ENCODE data around the gene PGK1.
"Not testable (repeated sequence)": the region's sequence is repeated elsewhere in the genome, so short reads cannot be mapped to it uniquely, and the experiment has no call there.

The PGK1 gene

DNA sequence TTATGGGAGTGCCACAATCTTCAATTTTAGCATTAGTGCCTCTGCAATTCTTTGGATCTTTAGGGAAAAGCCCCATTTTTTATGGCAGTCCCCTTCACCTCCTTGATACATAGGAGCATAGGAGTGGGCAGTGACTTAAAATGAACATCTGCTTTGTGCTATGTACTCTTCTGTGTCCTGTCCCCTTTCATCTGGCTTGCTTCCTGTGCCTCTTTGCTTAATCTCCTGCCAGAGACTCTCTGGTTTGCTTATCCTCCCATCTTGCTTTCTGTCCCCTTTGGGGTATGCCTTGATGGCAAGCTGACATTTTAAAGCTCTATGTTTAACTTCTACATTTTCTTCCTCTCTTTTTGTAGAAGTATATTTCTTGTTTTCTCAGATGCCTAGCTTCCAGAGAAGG is 12.3 kb downstream of the PGK1 start:
- no peak for DNase-seq (ENCODE audit: low read depth in 2 of 2)

DNA sequence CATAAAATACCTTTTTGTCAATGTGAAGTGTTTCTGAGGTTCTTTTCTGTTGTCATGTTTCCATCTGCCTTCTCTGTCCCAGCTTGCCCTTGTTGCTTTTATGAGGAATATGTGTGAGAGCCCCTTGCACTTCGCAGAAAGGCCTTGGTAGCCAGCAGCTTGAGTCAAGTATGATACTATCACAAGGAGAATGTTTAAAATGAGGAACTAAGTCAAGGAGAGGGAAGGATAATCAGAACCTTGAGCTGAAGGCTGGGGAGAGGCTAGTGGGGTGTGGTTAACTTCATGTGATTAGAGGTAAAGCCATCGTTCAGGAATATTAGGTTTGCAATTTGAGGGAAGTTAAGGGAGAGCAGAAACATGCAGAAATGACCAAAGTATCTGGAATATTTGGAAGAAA is 12.7 kb downstream of the PGK1 start:
- DNase-seq (ENCODE audit: low read depth in 2 of 2), result no peak

DNA sequence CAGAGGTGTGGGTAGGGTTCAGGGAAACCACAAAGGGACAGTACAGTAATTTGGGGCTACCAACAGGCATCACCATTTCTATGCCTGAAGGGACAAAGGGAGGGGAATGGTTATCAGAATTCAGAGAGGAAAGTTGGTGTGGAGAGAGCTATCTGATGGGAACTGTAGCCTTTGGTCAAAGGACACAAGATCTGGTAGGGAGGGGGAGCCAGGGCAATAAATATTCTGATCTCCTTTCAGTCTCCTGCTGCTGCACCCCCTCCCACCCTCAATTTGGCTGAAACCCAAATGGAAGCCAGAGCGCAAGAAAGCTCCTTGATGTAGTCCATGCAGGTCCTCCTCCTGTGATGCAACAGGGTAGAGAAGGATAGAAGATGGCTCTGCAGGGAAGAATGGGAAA is 14.6 kb downstream of the PGK1 start:
- DNase-seq (ENCODE audit: low read depth in 2 of 2), result no peak

DNA sequence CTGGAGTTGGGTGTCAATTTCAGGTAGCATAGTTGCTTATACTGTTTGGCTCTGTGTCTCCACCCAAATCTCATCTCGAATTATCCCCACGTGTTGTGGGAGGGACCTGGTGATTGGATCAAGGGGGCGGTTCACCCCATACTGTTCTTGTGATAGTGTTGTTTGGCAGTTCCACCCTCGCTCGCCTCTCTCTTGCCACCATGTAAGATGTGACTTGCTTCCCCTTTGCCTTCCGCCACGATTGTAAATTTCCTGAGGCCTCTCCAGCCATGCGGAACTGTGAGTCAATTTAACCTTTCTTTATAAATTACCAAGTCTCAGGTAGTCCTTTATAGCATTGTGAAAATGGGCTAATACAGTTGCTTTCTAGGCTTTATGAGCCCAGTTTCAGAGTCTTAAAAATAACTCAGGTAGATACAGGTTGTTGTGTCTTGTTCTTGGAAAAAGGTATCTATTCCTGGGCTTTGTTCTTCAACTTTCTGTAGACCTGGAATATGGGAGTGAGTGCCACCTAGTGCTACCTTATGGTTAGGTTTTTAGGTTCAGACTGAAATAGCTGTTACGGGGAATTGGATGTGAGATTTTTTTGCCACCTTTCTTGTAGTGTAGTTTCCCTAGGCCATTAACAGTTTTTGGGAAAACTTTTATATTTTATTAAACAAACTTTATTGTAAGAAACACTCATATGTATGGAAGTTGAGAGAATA is 15.6 kb downstream of the PGK1 start:
- DNase-seq (ENCODE audit: low read depth in 2 of 2), result no peak

DNA sequence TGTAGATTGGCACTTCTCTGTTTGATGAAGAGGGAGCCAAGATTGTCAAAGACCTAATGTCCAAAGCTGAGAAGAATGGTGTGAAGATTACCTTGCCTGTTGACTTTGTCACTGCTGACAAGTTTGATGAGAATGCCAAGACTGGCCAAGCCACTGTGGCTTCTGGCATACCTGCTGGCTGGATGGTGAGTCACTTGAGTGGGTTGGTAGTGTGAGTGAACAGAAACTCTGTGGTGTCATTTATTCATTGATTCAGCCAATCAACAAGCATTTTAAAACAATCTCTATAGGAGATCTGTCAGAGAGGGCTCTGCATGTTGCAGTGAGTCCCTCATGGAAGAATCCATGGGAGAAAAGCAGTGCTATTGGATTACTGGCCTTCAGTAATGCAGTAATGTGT is 19.1 kb downstream of the PGK1 start:
- DNase-seq (ENCODE audit: low read depth in 2 of 2), result peak in 1 of 2 donors; percentile 39

DNA sequence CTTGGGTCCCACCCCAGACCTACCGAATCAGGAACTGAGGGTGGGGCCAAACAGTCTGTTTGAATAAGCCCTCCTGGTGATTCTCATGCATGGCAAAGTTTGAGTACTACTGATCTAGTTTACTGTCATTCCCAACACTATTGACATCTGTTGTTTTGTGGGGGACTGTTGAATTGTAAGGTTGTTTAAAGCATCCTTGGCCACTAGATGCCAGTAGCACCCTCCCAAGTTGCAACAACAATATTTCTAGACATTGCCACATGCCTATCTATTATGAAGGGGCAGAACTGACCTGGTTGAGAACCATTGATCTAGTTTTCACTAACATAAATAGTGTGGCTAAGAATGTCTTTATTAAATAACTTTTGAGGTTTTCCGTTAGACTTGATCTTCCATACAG is 20.3 kb downstream of the PGK1 start:
- no peak for DNase-seq (ENCODE audit: low read depth in 2 of 2)

DNA sequence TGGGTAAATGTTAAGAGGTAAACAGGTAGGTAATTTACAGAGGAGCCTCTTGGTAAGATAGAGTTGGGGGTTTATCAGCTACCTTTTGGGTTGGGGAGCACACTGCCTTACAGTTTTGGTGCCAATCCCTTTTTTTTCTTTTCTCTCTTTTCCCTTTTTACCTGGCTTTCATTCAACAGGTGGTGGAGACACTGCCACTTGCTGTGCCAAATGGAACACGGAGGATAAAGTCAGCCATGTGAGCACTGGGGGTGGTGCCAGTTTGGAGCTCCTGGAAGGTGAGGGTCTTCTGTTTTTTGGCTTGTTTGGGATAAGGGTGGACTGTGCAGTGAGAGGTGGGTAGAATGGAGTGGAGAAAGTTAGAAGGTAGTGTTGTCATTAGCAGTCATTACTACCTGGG is 21.1 kb downstream of the PGK1 start:
- DNase-seq (ENCODE audit: low read depth in 2 of 2), result no peak

DNA sequence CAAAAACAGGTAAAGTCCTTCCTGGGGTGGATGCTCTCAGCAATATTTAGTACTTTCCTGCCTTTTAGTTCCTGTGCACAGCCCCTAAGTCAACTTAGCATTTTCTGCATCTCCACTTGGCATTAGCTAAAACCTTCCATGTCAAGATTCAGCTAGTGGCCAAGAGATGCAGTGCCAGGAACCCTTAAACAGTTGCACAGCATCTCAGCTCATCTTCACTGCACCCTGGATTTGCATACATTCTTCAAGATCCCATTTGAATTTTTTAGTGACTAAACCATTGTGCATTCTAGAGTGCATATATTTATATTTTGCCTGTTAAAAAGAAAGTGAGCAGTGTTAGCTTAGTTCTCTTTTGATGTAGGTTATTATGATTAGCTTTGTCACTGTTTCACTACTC is 21.7 kb downstream of the PGK1 start:
- not testable (repeated sequence) for DNase-seq (ENCODE audit: low read depth in 2 of 2)

DNA sequence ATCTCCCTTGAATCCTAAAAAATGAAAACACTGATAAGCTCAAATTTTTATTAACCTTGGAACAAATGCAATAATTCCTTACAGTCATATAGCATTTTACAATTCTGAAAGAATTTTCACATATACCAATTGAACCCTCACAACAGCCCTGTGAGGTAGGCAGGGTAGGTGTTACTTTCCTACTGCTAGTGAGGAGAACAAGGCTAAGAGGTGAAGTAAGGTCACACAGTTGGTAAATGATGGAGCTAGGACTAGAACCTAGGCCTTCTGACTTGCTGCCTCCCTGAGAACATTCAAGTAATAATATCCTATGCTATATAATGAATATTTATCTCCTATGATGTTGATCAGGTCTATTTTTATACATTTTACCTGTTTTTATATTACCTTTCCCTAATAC is 25.7 kb downstream of the PGK1 start:
- no peak for DNase-seq (ENCODE audit: low read depth in 2 of 2)

DNA sequence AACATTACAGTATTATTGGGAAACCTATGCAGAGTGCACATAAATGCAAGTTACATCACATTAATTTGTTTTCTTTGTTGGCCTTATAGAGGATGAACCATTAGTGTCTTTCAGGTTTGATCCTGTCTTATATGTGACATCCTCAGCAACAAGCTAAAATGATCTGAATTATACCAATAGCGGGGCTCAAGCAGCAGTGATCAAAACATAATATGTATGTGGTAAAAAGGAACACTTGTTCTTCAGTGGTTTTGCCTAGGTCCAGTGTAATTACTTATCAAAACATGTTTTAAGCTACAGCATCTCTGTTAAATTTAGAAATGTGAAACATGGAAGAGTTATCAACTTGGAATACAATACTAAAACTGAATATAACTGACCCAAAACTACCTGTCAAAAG is 26.3 kb downstream of the PGK1 start:
- no peak for DNase-seq (ENCODE audit: low read depth in 2 of 2)

DNA sequence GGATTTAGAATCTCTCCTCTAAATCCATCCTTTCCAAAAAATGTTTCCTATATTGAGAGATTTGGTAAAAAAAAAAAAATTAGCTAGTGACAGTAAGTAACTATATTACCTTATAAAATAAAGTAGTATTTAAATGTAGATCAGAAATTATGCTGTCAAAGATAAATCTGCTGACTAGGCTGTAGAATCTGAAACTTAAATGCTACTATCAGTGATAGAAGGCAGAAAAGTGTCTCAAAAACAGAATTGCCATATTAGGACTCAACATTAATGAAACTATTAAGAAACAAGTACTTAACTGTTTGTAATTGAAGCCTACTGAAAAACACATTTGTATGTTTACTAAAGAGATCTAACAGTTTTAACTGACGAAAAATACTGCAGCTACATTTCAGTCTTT is 27.1 kb downstream of the PGK1 start:
- DNase-seq (ENCODE audit: low read depth in 2 of 2), result no peak

DNA sequence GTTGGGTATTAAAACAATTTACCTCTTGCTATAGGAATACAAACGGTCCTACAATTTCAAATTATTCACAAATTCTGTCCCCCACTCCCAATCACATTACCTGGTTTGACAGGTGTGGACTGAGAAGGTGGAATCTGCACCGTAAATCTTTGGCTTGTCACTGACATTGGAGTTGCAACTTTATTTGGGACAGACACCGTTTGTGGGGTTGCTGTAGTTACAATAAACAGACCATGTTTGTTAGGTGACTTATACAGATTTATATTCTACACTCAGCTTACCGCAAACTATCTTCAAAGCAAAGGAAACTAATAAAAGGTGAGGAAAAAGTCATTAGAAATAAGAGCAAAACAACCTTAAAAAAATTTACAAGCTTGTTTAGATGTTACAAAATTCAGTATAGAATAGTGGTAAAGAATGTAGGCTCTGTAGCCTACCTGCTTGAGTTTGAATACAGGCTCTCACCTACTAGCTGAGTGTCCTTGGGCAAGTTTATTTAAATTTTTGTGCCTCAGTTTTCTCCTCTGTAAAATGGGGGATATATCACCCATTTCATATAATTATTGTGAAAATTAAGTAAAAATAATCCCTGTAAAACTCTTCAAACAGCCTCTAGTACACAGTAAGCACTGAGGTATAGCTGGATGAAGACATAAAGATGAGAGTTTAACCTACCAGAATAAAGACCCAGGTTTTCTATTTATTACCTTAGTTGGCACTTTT is 29.4 kb downstream of the PGK1 start:
- no peak for DNase-seq (ENCODE audit: low read depth in 2 of 2)

DNA sequence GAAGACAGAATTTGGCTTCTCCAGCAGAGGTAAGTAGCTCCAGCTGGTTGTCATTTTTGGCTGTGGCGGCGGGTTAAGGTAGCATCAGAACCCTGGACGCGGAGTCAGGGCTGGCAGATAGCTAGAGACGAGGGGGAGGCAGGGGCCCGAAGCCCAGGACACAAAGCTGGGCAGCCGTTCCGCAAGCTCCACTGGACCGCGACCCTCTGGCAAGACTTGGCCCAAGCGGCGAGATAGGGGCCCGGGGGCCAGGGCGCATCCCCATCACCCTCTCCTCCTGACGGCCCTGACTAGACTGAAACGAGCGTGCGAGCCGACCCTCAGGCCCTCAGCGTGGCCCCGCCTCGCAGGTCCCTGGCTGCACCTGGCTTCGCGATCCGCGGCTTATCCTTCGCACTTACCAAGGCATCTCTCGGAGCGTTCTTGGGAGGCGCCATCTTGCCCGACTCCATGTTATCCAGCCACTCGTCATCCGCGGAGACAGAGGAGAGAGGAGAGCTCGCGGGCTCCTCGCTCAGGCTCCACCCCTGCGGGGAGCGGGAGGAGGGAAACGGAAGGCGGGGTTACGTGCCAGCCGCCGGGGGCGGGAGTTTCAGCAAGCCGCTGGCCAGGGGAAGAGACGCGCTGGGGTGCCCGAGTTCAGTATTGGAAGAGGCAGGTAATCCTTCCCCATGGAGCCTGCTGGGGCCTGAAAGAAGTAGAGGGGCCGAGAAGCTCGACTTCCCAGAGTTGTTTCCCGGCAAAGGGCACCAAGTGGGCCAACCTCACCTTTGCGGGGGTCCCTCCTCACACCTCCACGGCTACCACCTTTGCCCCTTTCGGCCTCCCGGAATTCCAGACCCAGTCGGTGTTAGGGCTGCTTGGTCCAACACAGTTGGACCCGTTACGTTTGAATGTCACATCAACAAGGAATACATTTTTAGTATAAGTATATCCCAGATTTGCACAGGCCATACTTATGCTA is 35.4 kb downstream of the PGK1 start, which contains the start of gene TAF9B:
TSS of gene TAF9B (minus strand) at position 491 of the 964 bp plus-strand sequence. CDS start at position 452, 39 bp downstream.
- DNase-seq (ENCODE audit: low read depth in 2 of 2), result peak; percentile 64 to 73

DNA sequence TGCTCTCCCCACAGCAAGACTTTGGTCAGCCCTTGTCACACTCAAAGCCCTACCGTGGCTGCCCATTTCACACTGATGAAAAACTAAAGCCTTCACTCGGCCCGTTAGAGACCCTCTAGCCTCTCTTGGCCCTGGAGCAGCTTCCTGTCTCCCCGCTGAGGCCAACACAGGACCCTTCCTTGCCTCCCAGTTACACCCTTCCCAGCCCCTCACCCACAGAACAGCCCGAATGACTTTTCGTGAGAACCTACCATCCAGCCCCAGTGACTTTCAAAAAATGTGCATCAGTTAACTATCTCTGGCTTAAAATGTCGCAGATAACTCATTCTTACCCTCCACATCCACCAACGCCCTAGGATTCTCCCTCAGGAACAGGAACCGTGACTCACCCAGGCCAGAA is 36.2 kb downstream of the PGK1 start:
- DNase-seq (ENCODE audit: low read depth in 2 of 2), result no peak

DNA sequence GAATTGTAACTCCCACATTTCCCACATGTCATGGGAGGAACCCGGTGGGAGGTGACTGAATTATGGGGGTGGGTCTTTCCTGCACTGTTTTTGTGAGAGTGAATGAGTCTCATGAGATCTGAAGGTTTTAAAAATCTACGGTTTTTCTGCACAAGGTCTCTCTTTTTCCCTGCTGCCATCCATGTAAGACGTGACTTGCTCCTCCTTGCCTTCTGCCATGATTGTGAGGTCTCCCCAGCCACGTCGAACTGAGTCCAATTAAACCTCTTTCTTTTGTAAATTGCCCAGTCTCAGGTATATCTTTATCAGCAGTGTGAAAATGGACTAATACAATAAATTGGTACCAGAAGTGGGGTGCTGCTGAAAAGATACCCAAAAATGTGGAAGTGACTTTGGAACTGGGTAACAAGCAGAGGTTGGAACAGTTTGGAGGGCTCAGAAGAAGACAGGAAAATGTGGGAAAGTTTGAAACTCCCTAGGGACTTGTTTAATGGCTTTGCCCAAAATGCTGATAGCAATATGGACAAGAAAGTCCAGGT is 43.0 kb downstream of the PGK1 start:
- not testable (repeated sequence) for DNase-seq (ENCODE audit: low read depth in 2 of 2)

DNA sequence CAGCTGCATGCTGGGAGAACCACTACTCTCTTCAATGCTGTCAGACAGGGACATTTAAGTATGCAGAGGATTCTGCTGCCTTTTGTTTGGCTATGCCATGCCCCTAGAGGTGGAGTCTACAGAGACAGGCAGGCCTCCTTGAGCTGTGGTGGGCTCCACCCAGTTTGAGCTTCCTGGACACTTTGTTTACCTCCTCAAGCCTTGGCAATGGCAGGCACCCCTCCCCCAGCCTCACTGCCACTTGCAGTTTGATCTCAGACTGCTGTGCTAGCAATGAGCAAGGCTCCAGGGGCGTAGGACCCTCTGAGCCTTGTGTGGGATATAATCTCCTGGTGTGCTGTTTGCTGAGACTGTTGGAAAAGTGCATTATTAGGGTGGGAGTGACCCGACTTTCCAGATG is 53.3 kb downstream of the PGK1 start:
- DNase-seq (ENCODE audit: low read depth in 2 of 2), result not testable (repeated sequence)

DNA sequence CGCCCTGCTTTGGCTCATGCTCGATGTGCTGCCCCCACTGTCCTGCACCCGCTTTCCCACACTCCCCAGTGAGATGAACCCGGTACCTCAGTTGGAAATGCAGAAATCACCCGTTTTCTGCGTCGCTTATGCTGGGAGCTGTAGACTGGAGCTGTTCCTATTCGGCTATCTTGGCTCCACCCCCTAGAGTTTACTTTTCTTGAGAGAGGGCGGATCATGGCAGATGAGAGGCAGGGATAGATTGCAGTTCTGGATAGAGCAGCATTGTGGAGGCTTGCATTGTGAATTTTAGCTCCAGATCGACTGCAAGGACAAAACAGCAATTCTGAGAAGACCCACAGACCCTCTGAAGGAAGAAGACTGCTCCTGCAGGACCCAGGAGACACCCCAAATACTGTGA is 53.8 kb downstream of the PGK1 start:
- DNase-seq (ENCODE audit: low read depth in 2 of 2), result not testable (repeated sequence)

DNA sequence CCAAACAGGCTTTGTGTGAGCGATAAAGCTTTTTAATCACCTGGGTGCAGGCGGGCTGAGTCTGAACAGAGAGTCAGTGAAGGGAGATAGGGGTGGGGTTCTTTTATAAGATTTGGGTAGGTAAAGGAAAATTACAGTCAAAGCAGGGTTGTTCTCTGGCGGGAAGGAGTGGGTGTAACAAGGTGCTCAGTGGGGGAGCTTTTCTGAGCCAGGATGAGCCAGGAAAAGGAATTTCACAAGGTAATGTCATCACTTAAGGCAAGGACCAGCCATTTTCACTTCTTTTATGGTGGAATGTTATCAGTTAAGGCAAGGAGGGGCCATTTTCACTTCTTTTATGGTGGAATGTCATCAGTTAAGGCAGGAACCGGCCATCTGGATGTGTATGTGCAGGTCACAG is 56.7 kb downstream of the PGK1 start:
- DNase-seq (ENCODE audit: low read depth in 2 of 2), result not testable (repeated sequence)

DNA sequence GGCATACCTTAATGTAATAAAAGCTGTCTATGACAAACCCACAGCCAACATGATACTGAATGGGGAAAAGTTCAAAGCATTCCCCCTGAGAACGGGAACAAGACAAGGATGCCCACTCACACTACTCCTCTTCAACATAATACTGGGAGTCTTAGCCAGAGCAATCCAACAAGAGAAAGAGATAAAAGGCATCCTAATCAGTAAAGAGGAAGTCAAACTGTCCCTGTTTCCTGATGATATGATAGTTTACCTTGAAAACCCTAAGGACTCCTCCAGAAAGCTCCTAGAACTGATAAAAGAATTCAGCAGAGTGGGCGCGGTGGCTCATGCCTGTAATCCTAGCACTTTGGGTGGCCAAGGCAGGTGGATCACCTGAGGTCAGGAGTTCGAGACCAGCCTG is 59.1 kb downstream of the PGK1 start:
- not testable (repeated sequence) for DNase-seq (ENCODE audit: low read depth in 2 of 2)

DNA sequence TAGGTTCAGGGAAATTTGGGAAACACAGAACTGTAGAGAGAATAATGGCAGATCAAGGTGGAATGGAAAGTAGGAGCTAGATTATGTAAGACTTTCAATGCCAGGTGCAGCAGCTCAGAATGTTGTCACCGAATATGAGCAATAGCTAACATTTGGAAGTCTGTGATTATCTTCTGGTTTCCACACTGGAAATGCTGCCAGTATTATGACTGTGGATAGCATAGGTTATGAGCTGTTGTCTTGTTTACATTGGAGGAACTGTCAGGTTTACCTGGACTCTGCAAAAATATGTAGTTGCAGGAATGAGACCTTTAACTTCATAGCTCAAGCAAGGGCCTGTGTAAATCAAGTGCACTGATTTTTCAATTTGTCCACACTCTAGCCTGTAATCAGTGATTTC is 61.4 kb downstream of the PGK1 start:
- DNase-seq (ENCODE audit: low read depth in 2 of 2), result no peak

DNA sequence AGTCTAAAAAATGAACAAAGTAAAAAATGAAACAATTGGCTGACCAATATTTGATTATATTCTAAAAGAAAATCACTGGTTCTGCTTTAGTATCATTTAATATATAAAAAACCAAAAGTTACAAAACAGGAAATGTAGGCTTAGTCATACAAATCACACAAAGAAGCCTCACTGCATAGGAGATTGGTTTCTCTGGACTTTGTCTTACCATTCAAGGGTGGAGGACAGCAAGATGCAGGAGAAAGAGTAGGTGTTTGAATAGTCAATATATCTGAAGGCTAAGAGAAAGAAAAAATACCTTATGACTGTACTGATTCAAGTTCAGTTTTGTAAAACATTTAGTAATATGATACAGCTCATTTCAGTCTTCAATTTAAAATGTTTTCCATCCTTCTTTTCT is 64.0 kb downstream of the PGK1 start:
- no peak for DNase-seq (ENCODE audit: low read depth in 2 of 2)
